Lung (tissue), 12 donors: ENCODE measurements around the gene DDTL. TPM values are rescaled to one million over a fixed set of nuclear protein-coding genes. Genes with fewer than 3 reads are reported as not detected.
"Not testable (repeated sequence)": the region's sequence is repeated elsewhere in the genome, so short reads cannot be mapped to it uniquely, and the experiment has no call there.

Source experiments
- ATAC-seq: fragments of 200-7000 bp; cut with Tn5 transposase; one replicate; pipeline ENCODE4 v1.9.1; 2020; ENCODE audit warnings: moderate number of reproducible peaks; ENCODE audit not compliant: insufficient read depth, low FRiP score
- DNase-seq, 3 donors: peaks; one replicate each; pipeline ENCODE4 v3.0.0-alpha.2; 2013 to 2017
- H3K27ac ChIP-seq, 2 donors: one replicate each; pipeline ENCODE4 v1.5.1; 2013; ENCODE audit warnings: mild to moderate bottlenecking in 2 of 2, moderate library complexity in 2 of 2, control low read depth in 1 of 2, inconsistent platforms in 1 of 2, low read depth in 1 of 2, low read length in 1 of 2
- H3K27me3 ChIP-seq, 3 donors: one replicate each; pipeline ENCODE4 v1.5.1; 2013; ENCODE audit warnings: low read length in 2 of 3; ENCODE audit not compliant: control insufficient read depth in 3 of 3, insufficient read depth in 3 of 3
- H3K36me3 ChIP-seq, 4 donors: one replicate each; pipeline ENCODE4 v1.5.1; 2013; ENCODE audit warnings: low read length in 4 of 4, mild to moderate bottlenecking in 1 of 4, moderate library complexity in 1 of 4; ENCODE audit not compliant: control insufficient read depth in 4 of 4, insufficient read depth in 4 of 4
- H3K4me1 ChIP-seq, 5 donors: one replicate each; pipeline ENCODE4 v1.5.1; 2013; ENCODE audit warnings: low read length in 5 of 5, mild to moderate bottlenecking in 2 of 5, moderate library complexity in 1 of 5; ENCODE audit not compliant: control insufficient read depth in 5 of 5, insufficient read depth in 5 of 5
- H3K4me3 ChIP-seq: one replicate; pipeline ENCODE4 v1.5.1; 2013; ENCODE audit warnings: mild to moderate bottlenecking, control low read depth, moderate library complexity
- H3K9ac ChIP-seq, 2 donors: one replicate each; pipeline ENCODE4 v1.5.1; 2013; ENCODE audit warnings: low read length in 2 of 2, control low read depth in 1 of 2; ENCODE audit not compliant: insufficient read depth in 1 of 2
- H3K9me3 ChIP-seq, 4 donors: one replicate each; pipeline ENCODE4 v1.5.1; 2013; ENCODE audit warnings: low read length in 3 of 4, mild to moderate bottlenecking in 1 of 4, moderate library complexity in 1 of 4; ENCODE audit not compliant: control insufficient read depth in 4 of 4, insufficient read depth in 3 of 4
- CTCF ChIP-seq: IDR thresholded peaks from 2 replicates; pipeline ENCODE4 v1.5.1; 2012; ENCODE audit warnings: mild to moderate bottlenecking; ENCODE audit errors: control extremely low read depth, extremely low read depth
- WGBS, 2 donors: extraction: QIAGEN DNeasy Blood & Tissue Kit; methylation state at CpG; one replicate each; pipeline ENCODE4 v1.1.7; 2013; 5-methylcytosine and 5-hydroxymethylcytosine counted together
- polyA plus RNA-seq, 2 donors: library from polyadenylated mRNA; stranded (reverse); fragments of 200-250 nt; gene quantifications; one replicate each; pipeline ENCODE4 v1.2.1, GENCODE V29; 2013
- total RNA-seq, 2 donors: library from RNA; depleted of rRNA in 1 of 2; stranded (reverse); fragments of >200 nt in 1 of 2; gene quantifications; one replicate each; pipeline ENCODE4 v1.2.1, GENCODE V29; 2014 to 2021
- donor health status: control.
- donor health status: control.
- donor health status: Bipolar disorder and iron deficiency.
- donor health status: healthy.
- donor health status: DM: yes; HTN: yes; CAD: no.

DDTL gene
- total and polyA plus RNA-seq, 4 donors = 0.37 to 4.4 (median 2.4) TPM

- no peak overlapping the region for H3K27ac ChIP-seq
- DNase-seq (no peak), ATAC-seq (no peak)
- 86 to 87% methylated on average over 5 of the region's 5 CpGs for WGBS, 2 donors
- H3K9me3 ChIP-seq = no peaks in the 10 kb centered on the region
- H3K9ac ChIP-seq = no peak overlapping the region
- no peak overlapping the region for H3K4me3 ChIP-seq
- no peaks in the 10 kb centered on the region for H3K4me1 ChIP-seq
- no peak for TF ChIP-seq CTCF
- no peaks in the 10 kb centered on the region for H3K27me3 ChIP-seq
- H3K36me3 ChIP-seq = peaks cover 6 to 19% (median 12%) of the 10 kb centered on the region in 4 donors
Measured at GRCh38 chr22:23970201-23970641, 3.5 kb downstream of the DDTL start.

- ATAC-seq (no peak), DNase-seq (no peak)
- H3K4me3 ChIP-seq = no peak overlapping the region
- H3K36me3 ChIP-seq = peaks cover 6 to 19% (median 12%) of the 10 kb centered on the region in 4 donors
- no peaks in the 10 kb centered on the region for H3K27me3 ChIP-seq
- H3K9ac ChIP-seq = no peak overlapping the region
- 76 to 91% methylated on average over 6 of the region's 6 CpGs for WGBS, 2 donors
- no peaks in the 10 kb centered on the region for H3K9me3 ChIP-seq
- no peak overlapping the region for H3K27ac ChIP-seq
- no peak for TF ChIP-seq CTCF
- H3K4me1 ChIP-seq = no peaks in the 10 kb centered on the region
Measured at GRCh38 chr22:23970816-23971486, 4.3 kb downstream of the DDTL start.

- 97 to 100% methylated on average over 3 of the region's 3 CpGs for WGBS, 2 donors
- not testable (repeated sequence) for H3K27me3 ChIP-seq, H3K9me3 ChIP-seq, H3K4me3 ChIP-seq, H3K27ac ChIP-seq, ATAC-seq, DNase-seq, H3K4me1 ChIP-seq, H3K9ac ChIP-seq
- peaks cover 6 to 19% (median 12%) of the 10 kb centered on the region in 4 donors for H3K36me3 ChIP-seq
Measured at GRCh38 chr22:23971927-23972326, 5.2 kb downstream of the DDTL start.

- not testable (repeated sequence) for H3K9me3 ChIP-seq, H3K9ac ChIP-seq, H3K27me3 ChIP-seq, H3K4me1 ChIP-seq, DNase-seq, H3K4me3 ChIP-seq
- WGBS, 2 donors = no CpG with 5 or more reads among the region's 29 CpGs
- ATAC-seq = peak; percentile 97
- peaks cover 6 to 17% (median 11%) of the 10 kb centered on the region in 4 donors for H3K36me3 ChIP-seq
- H3K27ac ChIP-seq = peak within 1 kb of the TSS in 1 of 2 donors; percentile 40
Measured at GRCh38 chr22:23974345-23974744, 7.7 kb downstream of the DDTL start, which contains the start of gene DDT. Gene DDT, minus strand, starts transcription at chr22:23974441. Its CDS starts 27 bp downstream, at chr22:23974414.

- H3K4me1 ChIP-seq, H3K27me3 ChIP-seq, H3K9ac ChIP-seq, H3K4me3 ChIP-seq, ATAC-seq, DNase-seq, H3K9me3 ChIP-seq: not testable (repeated sequence)
- Histone ChIP-seq H3K27ac (peak overlapping the region in 1 of 2 donors; percentile 40), H3K36me3 (peaks cover 6 to 14% (median 9%) of the 10 kb centered on the region in 4 donors)
- 20 to 21% methylated on average over 6 to 8 of the region's 27 CpGs for WGBS, 2 donors
Measured at GRCh38 chr22:23974836-23975352, 8.2 kb downstream of the DDTL start.

GRCh38 chr22:23977304-23977703 is 10.6 kb downstream of the DDTL start:
- H3K4me3 ChIP-seq, H3K36me3 ChIP-seq, ATAC-seq, H3K9me3 ChIP-seq, H3K9ac ChIP-seq, H3K4me1 ChIP-seq, H3K27me3 ChIP-seq, DNase-seq, H3K27ac ChIP-seq: not testable (repeated sequence)
- WGBS, 2 donors = 82 to 84% methylated on average over 6 of the region's 12 CpGs
